Mammary microvascular endothelial cell (primary cell): ENCODE measurements around the gene NIP7. TPM values are rescaled to one million over a fixed set of nuclear protein-coding genes. Genes with fewer than 3 reads are reported as not detected.

Source experiments
- total RNA-seq: library from RNA; depleted of rRNA; stranded (reverse); fragments of >200 nt; gene quantifications from 2 replicates; pipeline ENCODE4 v1.2.3, GENCODE V29; 2015

NIP7 gene
- 34.6 and 36.5 TPM in 2 replicates for total RNA-seq

DNA sequence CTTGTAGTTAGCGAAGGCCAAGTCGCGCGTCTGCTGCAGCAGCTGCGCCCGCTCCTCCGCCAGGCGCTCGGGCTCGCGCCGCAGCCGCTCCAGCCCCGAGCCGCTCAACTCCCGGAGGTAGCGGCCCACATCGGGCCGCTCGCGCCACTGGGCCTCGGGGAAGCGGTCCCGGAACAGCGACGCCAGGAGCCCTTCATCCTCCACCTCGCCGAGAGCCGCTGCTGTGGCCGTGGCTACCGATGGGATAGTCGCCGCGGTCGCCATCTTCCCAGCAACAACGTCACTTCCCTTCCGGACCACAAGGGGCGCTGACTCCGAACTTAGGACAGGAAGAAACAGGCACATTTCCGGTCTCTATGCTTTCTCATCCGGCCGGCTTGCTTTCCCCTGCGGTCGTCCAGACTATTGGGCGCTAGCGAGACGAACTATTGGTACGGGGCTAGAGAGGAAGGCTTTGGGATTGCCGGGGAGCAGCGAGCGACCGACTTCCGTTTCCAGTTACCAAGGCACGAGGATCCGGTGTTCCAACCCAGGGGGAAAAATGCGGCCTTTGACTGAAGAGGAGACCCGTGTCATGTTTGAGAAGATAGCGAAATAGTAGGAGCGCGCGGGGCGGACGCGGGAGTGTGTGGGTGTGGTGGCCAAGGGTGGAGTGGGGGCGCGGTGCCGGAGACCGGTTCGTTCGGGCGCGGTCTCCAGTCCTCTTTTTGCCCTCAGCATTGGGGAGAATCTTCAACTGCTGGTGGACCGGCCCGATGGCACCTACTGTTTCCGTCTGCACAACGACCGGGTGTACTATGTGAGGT lies at the start of gene NIP7, which contains the start of gene COG8:
TSS of gene NIP7 (plus strand) at position 484 of the 806 bp plus-strand sequence. CDS start at position 542, 58 bp downstream.
TSS of gene COG8 (minus strand) at position 276 of the 806 bp plus-strand sequence. CDS start at position 264, 12 bp downstream.

DNA sequence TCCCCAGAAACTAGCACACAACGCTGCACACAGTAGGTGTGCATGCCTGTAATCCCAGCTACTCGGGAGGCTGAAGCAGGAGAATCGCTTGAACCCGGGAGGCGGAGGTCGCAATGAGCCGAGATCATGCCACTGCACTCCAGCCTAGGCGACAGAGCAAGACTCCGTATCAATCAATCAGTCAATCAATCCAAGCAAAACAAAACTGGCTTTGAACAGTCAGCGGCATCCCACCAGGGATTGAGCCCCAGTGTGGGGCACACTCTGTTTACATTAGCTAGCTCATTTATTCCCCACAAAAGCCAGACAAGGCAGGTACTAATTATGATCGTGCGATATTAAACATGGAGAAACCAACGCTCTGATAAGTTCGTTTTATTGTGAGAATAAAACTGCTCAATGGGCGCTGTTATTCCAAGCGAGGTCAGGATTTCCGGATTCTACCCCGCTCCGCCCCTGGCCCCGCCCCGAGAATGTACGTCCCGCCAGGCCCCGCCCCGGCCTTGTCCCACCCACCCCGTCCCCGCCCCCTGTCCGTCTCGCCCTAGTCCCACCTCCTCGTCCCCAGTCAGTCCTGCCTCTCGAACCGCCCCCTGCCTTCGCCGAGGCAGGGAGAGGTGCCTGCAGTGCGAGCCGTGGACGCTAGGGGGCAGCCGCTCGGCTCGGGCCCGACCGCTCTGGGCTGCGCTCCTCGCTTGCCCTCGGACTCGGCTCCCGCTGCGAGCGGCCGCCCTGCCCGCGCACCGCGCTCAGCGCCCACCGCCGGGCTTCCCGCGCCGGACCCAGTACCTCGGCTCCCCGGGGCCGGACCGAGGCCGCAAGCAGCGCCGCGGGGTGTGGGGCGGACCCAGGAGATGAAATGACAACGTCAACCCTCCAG lies 28.7 kb upstream of the NIP7 start, which contains the start of gene VPS4A:
TSS of gene VPS4A (plus strand) at position 698 of the 880 bp plus-strand sequence. CDS start at position 860, 162 bp downstream.

DNA sequence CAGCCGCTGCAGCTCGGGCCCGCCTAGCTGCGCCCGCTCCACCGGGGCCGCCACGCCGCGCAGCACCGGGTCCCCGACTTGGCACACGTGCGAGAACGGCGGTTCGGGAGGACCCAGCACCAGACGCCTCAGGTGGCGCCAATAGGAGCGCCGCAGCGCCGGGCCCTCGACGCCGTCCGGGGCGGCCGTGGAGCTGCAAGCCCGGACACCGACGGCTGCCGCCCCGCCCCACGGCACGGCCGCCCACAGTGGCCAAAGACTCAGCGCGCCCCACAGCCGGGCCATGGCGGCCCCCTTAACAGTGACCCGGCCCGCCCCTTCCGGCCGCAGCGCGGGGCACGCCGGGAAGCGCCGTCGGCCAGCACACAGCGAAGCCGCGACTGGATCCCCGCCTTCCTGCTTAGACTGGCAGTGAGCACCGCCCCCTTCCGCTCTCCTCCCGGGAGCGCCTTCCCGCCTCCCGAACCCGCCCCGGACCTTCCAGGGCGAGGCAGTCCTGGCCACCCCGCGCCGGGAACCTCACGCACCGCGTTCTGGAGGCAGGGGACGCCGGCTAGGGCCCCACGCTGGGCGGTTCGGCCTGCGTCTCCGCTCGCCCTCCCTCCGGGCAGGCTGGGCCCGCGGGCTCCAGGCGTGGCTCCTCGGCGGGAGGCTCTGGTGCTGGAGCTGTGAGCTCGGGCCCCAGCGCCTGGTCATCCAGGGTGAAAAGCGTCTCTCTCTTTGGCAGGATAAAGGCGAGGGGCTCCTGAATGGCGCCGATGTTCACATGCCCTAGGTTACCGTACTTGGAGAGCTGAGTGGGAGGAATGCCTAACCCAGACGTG lies 9.1 kb upstream of the NIP7 start, which contains the start of gene PDF:
TSS of gene PDF (minus strand) at position 303 of the 824 bp plus-strand sequence. CDS start at position 285, 18 bp downstream.

DNA sequence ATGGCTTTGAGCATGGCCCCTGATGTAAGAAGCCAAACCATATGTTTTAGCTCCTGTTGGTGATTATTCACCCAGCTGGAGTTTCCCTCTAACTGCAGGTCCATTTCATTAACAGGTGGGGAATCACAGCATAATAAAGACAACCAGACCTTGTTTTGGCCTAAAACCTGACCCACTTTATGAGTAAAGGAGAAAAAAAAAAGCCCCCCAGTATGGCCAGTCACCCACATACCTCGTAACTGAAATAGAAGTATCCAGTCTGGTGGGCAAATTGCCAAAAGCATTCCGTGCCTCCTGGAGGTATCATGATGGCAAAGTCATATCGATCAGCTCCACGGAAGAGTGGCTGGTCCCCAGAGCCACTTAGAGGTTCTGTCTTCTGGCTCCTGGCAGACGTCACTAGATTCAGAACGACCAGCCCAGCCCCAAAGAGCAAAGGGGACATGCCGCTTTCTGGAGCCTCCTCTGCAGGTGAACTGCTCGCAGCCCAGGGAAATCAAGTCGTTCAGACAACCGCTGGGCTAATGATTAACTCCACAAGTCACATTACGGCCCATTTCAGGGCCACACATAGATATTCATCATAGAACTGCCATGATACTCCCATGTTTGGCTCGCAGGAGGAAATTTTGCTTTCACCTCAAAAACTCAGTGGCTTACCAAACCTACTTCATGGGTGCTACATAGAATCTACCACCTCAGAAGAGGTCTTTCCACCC lies 11.9 kb downstream of the NIP7 start, which contains the start of gene TMED6:
TSS of gene TMED6 (minus strand) at position 478 of the 719 bp plus-strand sequence. CDS start at position 445, 33 bp downstream.

Other genes with a start within 250 kb of the NIP7 start
- 0.15 and 1.1 TPM in 2 replicates for gene HAS3, start 234.1 kb upstream of the NIP7 start, total RNA-seq
- 58.7 and 60.9 TPM in 2 replicates for gene CHTF8, start 207.2 kb upstream of the NIP7 start, total RNA-seq
- 20.5 and 23.1 TPM in 2 replicates for gene UTP4, start 207.1 kb upstream of the NIP7 start, total RNA-seq
- 32.6 and 75.7 TPM in 2 replicates for gene SNTB2, start 152.6 kb upstream of the NIP7 start, total RNA-seq
- gene VPS4A, start 28.4 kb upstream of the NIP7 start, total RNA-seq = 38.4 and 41.5 TPM in 2 replicates
- 22.1 and 22.5 TPM in 2 replicates for gene PDF, start 9.2 kb upstream of the NIP7 start, total RNA-seq
- 30.9 and 34.4 TPM in 2 replicates for gene COG8, start 208 bp upstream of the NIP7 start, total RNA-seq
- not detected in 2 replicates for gene TMED6, start 12.0 kb downstream of the NIP7 start, total RNA-seq
- gene TERF2, start 46.2 kb downstream of the NIP7 start, total RNA-seq = 7.0 and 16.4 TPM in 2 replicates
- gene CYB5B, start 84.8 kb downstream of the NIP7 start, total RNA-seq = 66.2 and 68.4 TPM in 2 replicates
- gene NFAT5, start 226.2 kb downstream of the NIP7 start, total RNA-seq = 8.9 and 10.5 TPM in 2 replicates